ENCODE data around the gene C3orf18. TPM values are rescaled to one million over a fixed set of nuclear protein-coding genes. Genes with fewer than 3 reads are reported as not detected.
A peak's percentile ranks its signal among the peaks of the same experiment; 100 is the strongest.

C3orf18 gene
- total RNA-seq, 1 donor from 2014 or later = 57.2 TPM

- peak overlapping the region; percentile 98 for H3K27ac ChIP-seq (replicated peaks)
- no peaks in the 10 kb centered on the region for H3K27me3 ChIP-seq (ENCODE audit: low read depth)
- peak overlapping the region; percentile 91 for H3K4me3 ChIP-seq
- H3K4me1 ChIP-seq = peaks cover 67% of the 10 kb centered on the region
- H3K36me3 ChIP-seq = peaks cover 7% of the 10 kb centered on the region
- no peaks in the 10 kb centered on the region for H3K9me3 ChIP-seq (replicated peaks)
- intact Hi-C loops (cut with micrococcal nuclease) = loop anchor here (2.0 kb wide), 1 partner anchor 46 kb away; the partner anchor contains the start of gene MAPKAPK3
- no peak for TF ChIP-seq CTCF (IDR thresholded peaks at IDR 0.05; ENCODE audit: borderline replicate concordance)
- no peak for DNase-seq
These were observed 3.1 kb upstream of the C3orf18 start for GRCh38 chr3:50570508-50571279.

- Histone ChIP-seq H3K9me3 (replicated peaks) (no peaks in the 10 kb centered on the region), H3K36me3 (peaks cover 7% of the 10 kb centered on the region), H3K4me3 (peak within 1 kb of the TSS; percentile 91), H3K4me1 (peaks cover 83% of the 10 kb centered on the region), H3K27ac (replicated peaks) (peak within 1 kb of the TSS; percentile 98), H3K27me3 (ENCODE audit: low read depth) (no peaks in the 10 kb centered on the region)
- TF ChIP-seq CTCF (IDR thresholded peaks at IDR 0.05; ENCODE audit: borderline replicate concordance) = no peak
- intact Hi-C loops (cut with micrococcal nuclease) = no loop called here
- DNase-seq = peak; percentile 97
These were observed 1.6 kb upstream of the C3orf18 start, which contains the start of gene HEMK1 for GRCh38 chr3:50568947-50569749. TSS of gene HEMK1 (plus strand) at chr3:50569522. CDS start at chr3:50571105, 1,583 bp downstream.

GRCh38 chr3:50567011-50567385 is 549 bp downstream of the C3orf18 start:
- intact Hi-C loops (cut with micrococcal nuclease) = no loop called here
- H3K4me3 ChIP-seq = peak overlapping the region; percentile 91
- peaks cover 77% of the 10 kb centered on the region for H3K4me1 ChIP-seq
- peak overlapping the region; percentile 98 for H3K27ac ChIP-seq (replicated peaks)
- TF ChIP-seq CTCF (IDR thresholded peaks at IDR 0.05; ENCODE audit: borderline replicate concordance) = no peak
- no peak for DNase-seq
- H3K9me3 ChIP-seq (replicated peaks) = no peaks in the 10 kb centered on the region
- H3K36me3 ChIP-seq = no peaks in the 10 kb centered on the region
- no peaks in the 10 kb centered on the region for H3K27me3 ChIP-seq (ENCODE audit: low read depth)

GRCh38 chr3:50564321-50564720 is 3.2 kb downstream of the C3orf18 start:
- H3K36me3 ChIP-seq = no peaks in the 10 kb centered on the region
- no peaks in the 10 kb centered on the region for H3K27me3 ChIP-seq (ENCODE audit: low read depth)
- DNase-seq = no peak
- no peak overlapping the region for H3K4me3 ChIP-seq
- H3K27ac ChIP-seq (replicated peaks) = peak overlapping the region; percentile 36
- H3K4me1 ChIP-seq = peaks cover 59% of the 10 kb centered on the region
- H3K9me3 ChIP-seq (replicated peaks) = no peaks in the 10 kb centered on the region
- no peak for TF ChIP-seq CTCF (IDR thresholded peaks at IDR 0.05; ENCODE audit: borderline replicate concordance)
- intact Hi-C loops (cut with micrococcal nuclease) = no loop called here

GRCh38 chr3:50563867-50564266 is 3.7 kb downstream of the C3orf18 start:
- no peak for TF ChIP-seq CTCF (IDR thresholded peaks at IDR 0.05; ENCODE audit: borderline replicate concordance)

More at GRCh38 chr3:50563867-50564266, 3.7 kb downstream of the C3orf18 start:
- H3K4me3 ChIP-seq = no peak overlapping the region
- peak overlapping the region; percentile 36 for H3K27ac ChIP-seq (replicated peaks)
- no peaks in the 10 kb centered on the region for H3K9me3 ChIP-seq (replicated peaks)
- no peak for DNase-seq
- intact Hi-C loops (cut with micrococcal nuclease) = no loop called here
- no peaks in the 10 kb centered on the region for H3K27me3 ChIP-seq (ENCODE audit: low read depth)
- H3K36me3 ChIP-seq = no peaks in the 10 kb centered on the region
- H3K4me1 ChIP-seq = peaks cover 63% of the 10 kb centered on the region

Measured in left ventricle myocardium inferior (tissue), 1 donor.